HG03521 (cell line): Measurements from ENCODE around the gene KLHL3.

ENCODE experiments used
- ATAC-seq: cut with Tn5 transposase; IDR thresholded peaks from one replicate; pipeline ENCODE4 v1.9.1; 2021; ENCODE audit warnings: mild to moderate bottlenecking, moderate library complexity; ENCODE audit not compliant: unreplicated experiment

The KLHL3 gene

GRCh38 chr5:137710086-137710485 is 25.8 kb downstream of the KLHL3 start:
- no peak for ATAC-seq

- no peak for ATAC-seq
These were observed 26.9 kb downstream of the KLHL3 start for GRCh38 chr5:137708796-137709559.

GRCh38 chr5:137708062-137708461 is 27.8 kb downstream of the KLHL3 start:
- ATAC-seq, result no peak

- no peak for ATAC-seq
These were observed 29.0 kb downstream of the KLHL3 start for GRCh38 chr5:137706841-137707240.

- ATAC-seq, result no peak
These were observed 30.8 kb downstream of the KLHL3 start for GRCh38 chr5:137705106-137705505.

- ATAC-seq, result no peak
These were observed 32.3 kb downstream of the KLHL3 start for GRCh38 chr5:137703565-137703964.

- ATAC-seq, result no peak
These were observed 35.6 kb downstream of the KLHL3 start for GRCh38 chr5:137700282-137700680.

GRCh38 chr5:137699336-137700281 is 36.3 kb downstream of the KLHL3 start:
- ATAC-seq, result no peak

- ATAC-seq, result no peak
These were observed 39.4 kb downstream of the KLHL3 start for GRCh38 chr5:137696481-137696880.

- ATAC-seq, result no peak
These were observed 40.0 kb downstream of the KLHL3 start for GRCh38 chr5:137695651-137696428.

GRCh38 chr5:137693951-137694721 is 41.8 kb downstream of the KLHL3 start:
- ATAC-seq, result no peak

- no peak for ATAC-seq
These were observed 42.5 kb downstream of the KLHL3 start for GRCh38 chr5:137693307-137693950.

- ATAC-seq, result no peak
These were observed 46.6 kb downstream of the KLHL3 start for GRCh38 chr5:137689306-137689705.

GRCh38 chr5:137688210-137688840 is 47.6 kb downstream of the KLHL3 start:
- no peak for ATAC-seq

GRCh38 chr5:137684761-137685160 is 51.1 kb downstream of the KLHL3 start:
- no peak for ATAC-seq

- ATAC-seq, result no peak
These were observed 54.7 kb downstream of the KLHL3 start for GRCh38 chr5:137681191-137681590.

GRCh38 chr5:137679910-137680309 is 56.0 kb downstream of the KLHL3 start:
- ATAC-seq, result no peak

- ATAC-seq, result no peak
These were observed 56.7 kb downstream of the KLHL3 start for GRCh38 chr5:137679195-137679594.

GRCh38 chr5:137672881-137673280 is 63.0 kb downstream of the KLHL3 start:
- ATAC-seq, result no peak
